GM19467 (cell line): ENCODE data around the gene RECQL.
"Not testable (repeated sequence)": the region's sequence is repeated elsewhere in the genome, so short reads cannot be mapped to it uniquely, and the experiment has no call there.

Experiments
- ATAC-seq: cut with Tn5 transposase; IDR thresholded peaks from one replicate; pipeline ENCODE4 v1.9.1; 2021; ENCODE audit warnings: mild to moderate bottlenecking, moderate library complexity; ENCODE audit not compliant: unreplicated experiment

Gene RECQL

DNA sequence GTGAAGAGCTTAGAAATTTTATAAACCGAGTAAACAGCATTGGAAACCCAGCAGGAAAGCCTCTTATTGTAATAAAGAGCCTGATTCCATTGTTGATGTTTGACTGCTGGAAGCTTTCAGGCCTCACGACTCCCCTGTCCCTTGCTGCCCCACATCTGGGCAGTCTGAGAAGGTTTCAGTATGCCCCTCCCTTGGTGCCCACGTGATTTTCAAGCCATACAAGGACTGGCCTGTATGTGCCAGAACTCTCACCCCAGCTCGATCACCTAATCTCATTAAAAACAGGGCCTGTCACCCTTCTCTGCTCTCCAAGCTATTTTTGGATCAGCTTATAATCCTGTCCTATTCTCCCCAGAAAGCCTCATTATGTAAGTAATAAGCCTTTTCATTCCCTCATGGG, 71.4 kb downstream of the RECQL start:
- ATAC-seq, result no peak

DNA sequence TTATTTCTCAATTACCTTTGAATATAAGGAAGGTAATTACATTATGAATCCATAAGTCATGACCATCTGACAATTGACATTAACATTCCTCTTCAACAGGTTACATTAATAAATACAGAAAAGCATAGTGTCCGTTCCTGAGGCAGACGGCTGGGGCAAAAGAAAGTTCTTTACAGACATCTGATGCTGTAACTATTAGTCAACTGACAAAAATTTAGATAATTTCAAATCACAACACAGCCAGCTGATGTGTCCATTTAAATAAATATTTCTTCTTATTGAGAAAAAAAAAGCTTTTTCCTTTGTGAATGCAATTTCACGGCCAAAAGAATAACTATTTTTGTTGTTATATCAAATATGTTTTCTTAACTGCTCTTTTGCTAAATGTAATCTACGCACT, 73.2 kb downstream of the RECQL start:
- no peak for ATAC-seq

DNA sequence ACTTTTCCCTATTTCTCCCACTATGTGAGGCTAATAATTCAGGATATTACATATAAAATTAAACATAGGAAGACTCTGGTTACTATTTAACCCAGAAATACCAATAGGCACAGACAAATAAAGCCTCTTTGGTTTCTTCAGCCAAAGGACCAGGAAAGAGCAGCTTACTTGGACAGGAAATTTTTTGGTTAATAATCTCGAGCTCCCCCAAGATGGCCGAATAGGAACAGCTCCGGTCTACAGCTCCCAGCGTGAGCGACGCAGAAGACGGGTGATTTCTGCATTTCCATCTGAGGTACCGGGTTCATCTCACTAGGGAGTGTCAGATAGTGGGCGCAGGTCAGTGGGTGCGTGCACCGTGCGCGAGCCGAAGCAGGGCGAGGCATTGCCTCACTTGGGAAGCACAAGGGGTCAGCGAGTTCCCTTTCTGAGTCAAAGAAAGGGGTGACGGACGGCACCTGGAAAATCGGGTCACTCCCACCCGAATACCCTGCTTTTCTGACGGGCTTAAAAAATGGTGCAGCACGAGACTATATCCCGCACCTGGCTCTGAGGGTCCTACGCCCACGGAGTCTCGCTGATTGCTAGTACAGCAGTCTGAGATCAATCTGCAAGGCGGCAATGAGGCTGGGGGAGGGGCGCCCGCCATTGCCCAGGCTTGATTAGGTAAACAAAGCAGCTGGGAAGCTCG, 82.3 kb downstream of the RECQL start:
- ATAC-seq, result not testable (repeated sequence)
